ENCODE results near the gene BLCAP.

DNA sequence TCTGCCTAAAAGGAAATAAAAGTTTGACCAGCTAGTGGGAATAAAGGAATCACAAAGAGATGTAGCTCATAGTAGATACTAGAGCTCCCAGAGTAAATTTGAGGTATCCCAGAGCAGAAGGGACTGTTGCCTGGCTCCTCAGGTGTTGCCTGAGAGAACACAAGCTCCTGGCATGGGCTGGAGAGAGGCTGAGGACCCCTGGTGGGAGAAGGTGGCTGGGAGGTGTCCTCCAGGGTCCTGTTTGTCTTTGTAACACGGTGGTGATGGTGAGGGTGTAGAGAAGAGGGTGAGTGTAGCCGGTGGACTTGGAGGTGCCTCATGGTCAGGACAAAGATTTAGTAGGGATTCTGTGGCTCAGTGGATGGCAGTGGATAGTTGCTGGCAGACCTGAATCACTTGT is 34.7 kb downstream of the BLCAP start:
- TF ChIP-seq POLR2A (IDR thresholded peaks at IDR 0.05; ENCODE audit: low read length) (no peak), GATA1 (IDR thresholded peaks at IDR 0.05; ENCODE audit: low read depth, low read length) (no peak)

Data from erythroblast (primary cell).